Measurements from ENCODE around the gene CNGB1. TPM values are rescaled to one million over a fixed set of nuclear protein-coding genes. Genes with fewer than 3 reads are reported as not detected.

The CNGB1 gene
- total and polyA plus RNA-seq, 4 donors, result not detected

DNA sequence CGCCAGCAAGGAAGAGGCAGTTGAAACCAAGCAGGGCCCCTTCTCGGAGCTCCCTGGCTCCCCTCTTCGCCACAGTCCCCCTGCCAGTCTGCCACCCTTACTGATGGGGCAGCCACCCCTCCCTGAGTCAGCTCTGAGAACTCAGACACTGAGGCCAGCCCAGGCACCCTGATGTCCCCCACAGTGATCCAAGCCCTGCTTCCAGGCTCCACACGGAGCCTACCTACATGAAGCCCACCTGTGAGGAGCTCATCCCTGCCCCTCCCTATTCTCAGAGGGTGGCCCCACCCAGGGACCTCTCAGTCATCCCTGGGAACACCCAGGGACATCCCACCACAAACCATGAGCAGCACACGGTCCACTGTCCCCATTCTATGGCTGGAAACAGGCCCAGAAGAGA is 8.9 kb downstream of the CNGB1 start:
- H3K27me3 ChIP-seq (ENCODE audit: control insufficient read depth in 1 of 2, insufficient read depth in 2 of 2, low read length in 1 of 2), result no peaks in the 10 kb centered on the region
- H3K36me3 ChIP-seq (ENCODE audit: control insufficient read depth in 1 of 2, insufficient read depth in 2 of 2, low read length in 1 of 2), result no peaks in the 10 kb centered on the region
- H3K4me1 ChIP-seq (ENCODE audit: control insufficient read depth in 1 of 2, insufficient read depth in 2 of 2, low read length in 2 of 2), result no peaks in the 10 kb centered on the region
- no peak for ATAC-seq (ENCODE audit: low FRiP score)
- intact Hi-C loops (cut with DNase I), result no loop called here
- 73 to 83% methylated on average over 5 of the region's 5 CpGs for WGBS, 2 donors
- no peak overlapping the region for H3K4me3 ChIP-seq (ENCODE audit: low read length in 2 of 2)
- DNase-seq, result no peak
- H3K27ac ChIP-seq (ENCODE audit: low read depth in 1 of 2, low read length in 2 of 2), result no peak overlapping the region
- H3K9me3 ChIP-seq (ENCODE audit: control insufficient read depth, low read length), result no peaks in the 10 kb centered on the region

DNA sequence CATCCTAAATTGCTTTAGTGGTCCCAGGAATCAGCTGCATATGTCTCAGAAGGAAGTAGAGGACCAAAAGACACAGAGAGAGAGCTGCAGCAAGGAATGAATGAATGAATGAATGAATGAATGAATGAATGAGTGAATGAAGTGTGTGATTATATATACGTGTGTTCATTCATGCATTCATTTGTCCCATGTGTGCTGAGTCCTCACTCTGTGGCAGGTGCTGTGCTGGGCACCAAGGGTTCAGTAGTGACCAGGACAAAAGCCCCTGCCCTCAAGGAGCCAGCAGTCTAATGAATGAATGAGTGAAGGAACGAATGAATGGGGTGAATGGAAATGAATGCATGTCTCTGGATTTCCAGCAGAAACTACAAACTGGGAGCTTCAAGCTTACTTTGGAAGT is 9.4 kb downstream of the CNGB1 start:
- no peak for DNase-seq
- no peak for ATAC-seq (ENCODE audit: low FRiP score)
- H3K36me3 ChIP-seq (ENCODE audit: control insufficient read depth in 1 of 2, insufficient read depth in 2 of 2, low read length in 1 of 2), result no peaks in the 10 kb centered on the region
- no peaks in the 10 kb centered on the region for H3K4me1 ChIP-seq (ENCODE audit: control insufficient read depth in 1 of 2, insufficient read depth in 2 of 2, low read length in 2 of 2)
- no peak overlapping the region for H3K27ac ChIP-seq (ENCODE audit: low read depth in 1 of 2, low read length in 2 of 2)
- 58 to 61% methylated on average over 2 of the region's 2 CpGs for WGBS, 2 donors
- no peak overlapping the region for H3K4me3 ChIP-seq (ENCODE audit: low read length in 2 of 2)
- intact Hi-C loops (cut with DNase I), result no loop called here
- H3K27me3 ChIP-seq (ENCODE audit: control insufficient read depth in 1 of 2, insufficient read depth in 2 of 2, low read length in 1 of 2), result no peaks in the 10 kb centered on the region
- H3K9me3 ChIP-seq (ENCODE audit: control insufficient read depth, low read length), result no peaks in the 10 kb centered on the region

- intact Hi-C loops (cut with DNase I), result no loop called here
- H3K4me3 ChIP-seq (ENCODE audit: low read length in 2 of 2), result no peak overlapping the region
- 87 to 92% methylated on average over 7 of the region's 7 CpGs for WGBS, 2 donors
- DNase-seq (peak in 1 of 2 donors; percentile 27), ATAC-seq (ENCODE audit: low FRiP score) (no peak)
- H3K4me1 ChIP-seq (ENCODE audit: control insufficient read depth in 1 of 2, insufficient read depth in 2 of 2, low read length in 2 of 2), result no peaks in the 10 kb centered on the region
- no peak overlapping the region for H3K27ac ChIP-seq (ENCODE audit: low read depth in 1 of 2, low read length in 2 of 2)
- H3K9me3 ChIP-seq (ENCODE audit: control insufficient read depth, low read length), result no peaks in the 10 kb centered on the region
- no peaks in the 10 kb centered on the region for H3K36me3 ChIP-seq (ENCODE audit: control insufficient read depth in 1 of 2, insufficient read depth in 2 of 2, low read length in 1 of 2)
- no peaks in the 10 kb centered on the region for H3K27me3 ChIP-seq (ENCODE audit: control insufficient read depth in 1 of 2, insufficient read depth in 2 of 2, low read length in 1 of 2)
Measured at GRCh38 chr16:57960826-57961472, 10.0 kb downstream of the CNGB1 start.

DNA sequence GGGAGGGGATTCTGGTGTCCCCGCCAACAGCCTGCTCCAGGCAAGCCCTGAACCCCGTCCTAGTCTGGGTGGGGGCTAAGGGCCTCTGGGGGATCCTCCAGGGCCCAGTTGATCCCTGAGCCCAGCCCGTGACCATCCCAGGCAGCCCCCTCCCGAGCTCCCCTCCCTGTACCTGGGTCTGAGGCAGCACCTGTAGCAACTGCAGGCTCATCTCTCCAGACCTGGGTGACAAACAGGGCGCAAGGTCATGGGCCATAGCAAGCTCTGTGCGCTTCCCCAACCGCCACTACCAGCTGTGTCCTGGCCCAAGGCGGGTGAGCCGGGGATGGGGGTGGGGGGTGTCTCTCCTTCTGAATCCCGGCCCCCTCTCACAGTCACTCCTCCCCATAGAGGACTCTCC is 10.6 kb downstream of the CNGB1 start:
- no peaks in the 10 kb centered on the region for H3K9me3 ChIP-seq (ENCODE audit: control insufficient read depth, low read length)
- 80 to 87% methylated on average over 10 of the region's 10 CpGs for WGBS, 2 donors

DNA sequence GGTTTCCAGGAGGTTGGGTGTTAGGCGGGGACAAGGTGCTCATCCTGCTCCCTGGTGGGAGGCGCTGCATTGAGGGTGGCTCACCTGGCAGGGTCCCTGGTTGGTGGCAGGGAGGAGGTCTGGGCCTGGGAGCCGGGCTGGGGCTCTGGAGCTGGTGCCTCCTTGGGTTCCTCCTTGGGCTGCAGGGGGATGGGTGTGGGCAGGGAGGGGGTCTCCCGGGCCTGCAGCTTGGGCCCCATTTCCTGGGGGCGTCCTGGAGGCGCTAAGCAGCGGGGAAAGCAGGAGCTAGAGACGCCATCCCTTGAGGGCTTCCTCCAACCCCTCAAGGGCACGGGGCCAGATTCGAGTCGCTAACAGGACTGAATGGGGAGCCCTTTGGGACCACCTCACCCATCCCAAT is 11.1 kb downstream of the CNGB1 start:
- H3K27ac ChIP-seq (ENCODE audit: low read depth in 1 of 2, low read length in 2 of 2), result no peak overlapping the region
- no peaks in the 10 kb centered on the region for H3K27me3 ChIP-seq (ENCODE audit: control insufficient read depth in 1 of 2, insufficient read depth in 2 of 2, low read length in 1 of 2)
- H3K4me3 ChIP-seq (ENCODE audit: low read length in 2 of 2), result no peak overlapping the region
- 87% methylated on average over 11 of the region's 11 CpGs for WGBS, 2 donors
- DNase-seq, result peak in 1 of 2 donors; percentile 40
- H3K4me1 ChIP-seq (ENCODE audit: control insufficient read depth in 1 of 2, insufficient read depth in 2 of 2, low read length in 2 of 2), result no peaks in the 10 kb centered on the region
- intact Hi-C loops (cut with DNase I), result no loop called here
- H3K9me3 ChIP-seq (ENCODE audit: control insufficient read depth, low read length), result no peaks in the 10 kb centered on the region
- no peaks in the 10 kb centered on the region for H3K36me3 ChIP-seq (ENCODE audit: control insufficient read depth in 1 of 2, insufficient read depth in 2 of 2, low read length in 1 of 2)
- ATAC-seq (ENCODE audit: low FRiP score), result no peak

More for the DNA sequence above, 10.6 kb downstream of the CNGB1 start:
- intact Hi-C loops (cut with DNase I), result no loop called here
- DNase-seq (peak in 1 of 2 donors; percentile 42), ATAC-seq (ENCODE audit: low FRiP score) (peak; percentile 26)
- Histone ChIP-seq H3K27ac (ENCODE audit: low read depth in 1 of 2, low read length in 2 of 2) (no peak overlapping the region), H3K4me3 (ENCODE audit: low read length in 2 of 2) (no peak overlapping the region), H3K27me3 (ENCODE audit: control insufficient read depth in 1 of 2, insufficient read depth in 2 of 2, low read length in 1 of 2) (no peaks in the 10 kb centered on the region), H3K36me3 (ENCODE audit: control insufficient read depth in 1 of 2, insufficient read depth in 2 of 2, low read length in 1 of 2) (no peaks in the 10 kb centered on the region), H3K4me1 (ENCODE audit: control insufficient read depth in 1 of 2, insufficient read depth in 2 of 2, low read length in 2 of 2) (no peaks in the 10 kb centered on the region)

- Histone ChIP-seq H3K27ac (ENCODE audit: low read depth in 1 of 2, low read length in 2 of 2) (no peak overlapping the region), H3K27me3 (ENCODE audit: control insufficient read depth in 1 of 2, insufficient read depth in 2 of 2, low read length in 1 of 2) (no peaks in the 10 kb centered on the region), H3K36me3 (ENCODE audit: control insufficient read depth in 1 of 2, insufficient read depth in 2 of 2, low read length in 1 of 2) (no peaks in the 10 kb centered on the region), H3K9me3 (ENCODE audit: control insufficient read depth, low read length) (no peaks in the 10 kb centered on the region), H3K4me3 (ENCODE audit: low read length in 2 of 2) (no peak overlapping the region), H3K4me1 (ENCODE audit: control insufficient read depth in 1 of 2, insufficient read depth in 2 of 2, low read length in 2 of 2) (no peaks in the 10 kb centered on the region)
- ATAC-seq (ENCODE audit: low FRiP score) (no peak), DNase-seq (no peak)
- intact Hi-C loops (cut with DNase I), result no loop called here
- WGBS, 2 donors, result 83 to 89% methylated on average over 8 of the region's 8 CpGs
Measured at GRCh38 chr16:57959121-57959520, 11.8 kb downstream of the CNGB1 start.

- H3K4me1 ChIP-seq (ENCODE audit: control insufficient read depth in 1 of 2, insufficient read depth in 2 of 2, low read length in 2 of 2), result no peaks in the 10 kb centered on the region
- no peak overlapping the region for H3K27ac ChIP-seq (ENCODE audit: low read depth in 1 of 2, low read length in 2 of 2)
- H3K9me3 ChIP-seq (ENCODE audit: control insufficient read depth, low read length), result no peaks in the 10 kb centered on the region
- no peaks in the 10 kb centered on the region for H3K36me3 ChIP-seq (ENCODE audit: control insufficient read depth in 1 of 2, insufficient read depth in 2 of 2, low read length in 1 of 2)
- DNase-seq (no peak), ATAC-seq (ENCODE audit: low FRiP score) (no peak)
- WGBS, 2 donors, result 81 to 84% methylated on average over 6 of the region's 6 CpGs
- intact Hi-C loops (cut with DNase I), result no loop called here
- no peaks in the 10 kb centered on the region for H3K27me3 ChIP-seq (ENCODE audit: control insufficient read depth in 1 of 2, insufficient read depth in 2 of 2, low read length in 1 of 2)
- no peak overlapping the region for H3K4me3 ChIP-seq (ENCODE audit: low read length in 2 of 2)
Measured at GRCh38 chr16:57958544-57958943, 12.4 kb downstream of the CNGB1 start.

- Histone ChIP-seq H3K4me1 (ENCODE audit: control insufficient read depth in 1 of 2, insufficient read depth in 2 of 2, low read length in 2 of 2) (no peaks in the 10 kb centered on the region), H3K4me3 (ENCODE audit: low read length in 2 of 2) (no peak overlapping the region), H3K9me3 (ENCODE audit: control insufficient read depth, low read length) (no peaks in the 10 kb centered on the region), H3K27ac (ENCODE audit: low read depth in 1 of 2, low read length in 2 of 2) (no peak overlapping the region), H3K27me3 (ENCODE audit: control insufficient read depth in 1 of 2, insufficient read depth in 2 of 2, low read length in 1 of 2) (no peaks in the 10 kb centered on the region), H3K36me3 (ENCODE audit: control insufficient read depth in 1 of 2, insufficient read depth in 2 of 2, low read length in 1 of 2) (no peaks in the 10 kb centered on the region)
- WGBS, 2 donors, result 81 to 87% methylated on average over 8 of the region's 8 CpGs
- intact Hi-C loops (cut with DNase I), result no loop called here
- ATAC-seq (ENCODE audit: low FRiP score) (no peak), DNase-seq (peak in 1 of 2 donors; percentile 29)
Measured at GRCh38 chr16:57957673-57958392, 13.1 kb downstream of the CNGB1 start.

Data from aorta (tissue), 5 donors.